GM19238 (cell line): Measurements from ENCODE around the gene ITFG2.
"Not testable (repeated sequence)": the region's sequence is repeated elsewhere in the genome, so short reads cannot be mapped to it uniquely, and the experiment has no call there.

Experiments used
- DNase-seq: peaks from one replicate; pipeline ENCODE4 v3.0.0; 2011; ENCODE audit warnings: low spot score; ENCODE audit not compliant: insufficient read length

ITFG2 gene

DNA sequence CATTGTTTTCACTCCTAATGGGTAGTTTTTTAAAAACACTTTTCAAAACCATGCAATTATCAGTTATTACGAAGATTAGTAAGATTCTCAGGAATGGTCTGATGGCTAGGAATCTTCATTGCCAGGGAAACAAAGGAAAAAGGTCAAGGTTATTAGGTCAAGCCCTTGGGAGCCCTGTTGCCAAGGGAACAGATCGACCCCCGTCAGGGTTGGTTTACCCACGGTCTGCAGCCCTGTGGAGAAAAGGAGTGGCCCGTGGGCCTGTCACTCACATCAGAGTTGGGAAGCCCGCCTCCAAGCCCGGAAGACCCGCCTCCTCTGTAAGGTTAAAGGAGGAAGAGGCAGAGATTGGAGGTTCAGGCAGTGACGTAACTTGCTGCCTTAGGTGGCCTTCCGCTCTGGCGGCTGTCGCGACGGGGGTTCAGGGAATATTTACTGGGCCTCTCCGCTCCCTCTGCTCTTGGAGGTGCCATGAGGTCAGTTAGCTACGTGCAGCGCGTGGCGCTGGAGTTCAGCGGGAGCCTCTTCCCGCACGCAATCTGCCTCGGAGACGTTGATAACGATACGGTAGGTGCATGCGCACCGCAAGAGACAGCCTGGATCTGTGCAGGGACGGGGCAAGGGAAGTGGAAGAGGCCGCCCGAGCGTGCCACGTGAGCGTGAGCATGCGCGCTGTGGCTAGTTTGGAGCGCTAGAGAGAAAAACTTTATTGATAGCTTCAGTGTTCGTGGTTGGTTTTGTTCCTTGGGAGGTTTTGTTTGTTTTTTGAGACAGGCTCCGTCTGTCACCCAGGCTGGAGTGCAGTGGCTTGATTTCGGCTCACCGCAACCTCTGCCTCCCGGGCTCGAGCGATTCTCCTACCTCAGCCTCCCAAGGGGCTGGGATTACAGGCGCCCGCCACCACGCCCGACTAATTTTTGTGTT, at the start of gene ITFG2:
ITFG2 (plus strand) TSS at position 379 of the 924 bp plus-strand sequence; CDS start at position 472, 93 bp downstream.
- DNase-seq: peak; percentile 91

GRCh38 chr12:2764398-2764797, 48.1 kb upstream of the ITFG2 start:
- DNase-seq: no peak

DNA sequence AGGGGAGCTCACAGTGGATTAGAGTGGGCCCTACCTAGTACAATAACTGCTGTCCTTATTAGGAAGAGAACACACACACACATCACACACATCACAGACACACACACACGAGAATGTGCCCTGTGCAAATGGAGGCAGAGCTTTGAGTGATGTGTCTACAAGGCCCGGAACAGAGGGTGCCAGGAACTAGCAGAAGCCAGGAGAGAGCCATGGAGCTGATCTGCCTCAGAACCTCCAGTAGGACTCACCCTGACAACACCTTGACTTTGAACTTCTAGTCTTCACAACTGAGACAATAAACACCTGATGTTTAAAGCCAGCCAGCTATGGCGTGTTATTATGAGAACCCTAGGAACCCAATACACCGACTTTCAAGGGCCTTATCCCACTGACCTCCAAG, 47.4 kb upstream of the ITFG2 start:
- DNase-seq: no peak

GRCh38 chr12:2765608-2766007, 46.9 kb upstream of the ITFG2 start:
- no peak for DNase-seq

DNA sequence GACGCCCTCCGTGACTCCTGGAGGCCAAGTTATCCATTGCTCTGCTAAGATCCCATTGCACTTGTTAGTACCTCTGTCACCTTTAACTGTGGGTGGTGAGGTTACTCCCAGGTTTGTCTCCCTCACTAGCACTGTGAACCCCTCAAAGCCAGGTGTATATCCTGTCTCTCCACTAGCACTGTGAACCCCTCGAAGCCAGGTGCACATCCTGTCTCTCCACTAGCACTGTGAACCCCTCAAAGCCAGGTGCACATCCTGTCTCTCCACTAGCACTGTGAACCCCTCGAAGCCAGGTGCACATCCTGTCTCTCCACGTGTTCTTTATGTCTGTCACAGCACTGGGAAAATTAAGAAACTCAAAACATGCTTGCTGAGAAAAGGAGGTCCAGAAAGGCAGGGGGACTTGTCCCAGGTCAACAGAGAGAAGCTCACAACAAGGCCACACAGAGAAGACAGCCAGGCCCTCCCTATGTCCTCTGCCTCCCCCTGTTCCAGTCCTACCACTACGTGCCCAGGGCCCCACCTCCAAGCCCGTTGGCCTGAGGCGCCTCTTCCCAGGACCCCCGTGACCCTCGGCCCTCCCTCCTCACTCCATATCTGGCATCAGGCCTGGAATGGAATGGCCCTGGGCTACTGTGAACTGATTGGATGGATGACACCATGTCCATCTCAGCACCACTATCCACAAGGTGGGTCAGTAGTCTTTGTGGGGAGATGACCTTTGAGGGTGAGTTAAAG, 44.1 kb upstream of the ITFG2 start:
- DNase-seq: no peak

GRCh38 chr12:2769866-2770533, 42.5 kb upstream of the ITFG2 start:
- DNase-seq: no peak

- DNase-seq: not testable (repeated sequence)
Observed at GRCh38 chr12:2770544-2770943, 41.9 kb upstream of the ITFG2 start.

- no peak for DNase-seq
Observed at GRCh38 chr12:2772370-2772769, 40.1 kb upstream of the ITFG2 start.

DNA sequence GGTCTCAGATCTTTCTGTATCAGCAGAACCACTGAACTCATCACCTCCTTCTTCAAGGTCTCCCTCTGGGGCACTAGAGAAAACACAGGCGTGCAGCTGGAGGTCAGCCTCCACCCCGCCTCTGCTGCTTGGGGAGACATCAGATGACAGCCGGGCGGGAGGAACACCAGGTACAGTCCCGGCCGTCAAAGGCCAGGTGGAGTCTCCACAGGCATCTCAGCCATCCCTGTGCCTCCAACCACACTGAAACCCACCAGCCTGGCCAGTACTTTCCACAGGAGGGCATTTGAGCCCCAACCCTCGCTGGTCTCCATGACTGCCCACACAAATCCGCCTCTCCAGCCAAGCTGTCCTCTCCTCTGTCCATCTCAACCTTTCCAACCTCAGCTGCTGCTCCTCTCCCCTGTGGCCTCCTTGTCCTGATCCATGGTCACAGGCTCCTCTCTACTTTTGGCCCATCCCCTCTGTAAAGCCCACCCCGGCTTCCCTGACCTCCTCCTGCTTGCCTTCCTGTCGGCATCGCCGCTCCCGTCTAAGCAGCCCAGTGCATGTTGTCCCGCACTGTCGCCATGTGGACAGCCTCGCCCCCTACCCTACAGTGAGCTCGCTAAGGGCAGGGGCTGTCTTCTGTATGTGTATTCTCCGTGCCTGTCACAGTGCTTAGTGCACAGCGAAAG, 39.1 kb upstream of the ITFG2 start:
- no peak for DNase-seq

GRCh38 chr12:2775431-2775830, 37.0 kb upstream of the ITFG2 start:
- DNase-seq: no peak

DNA sequence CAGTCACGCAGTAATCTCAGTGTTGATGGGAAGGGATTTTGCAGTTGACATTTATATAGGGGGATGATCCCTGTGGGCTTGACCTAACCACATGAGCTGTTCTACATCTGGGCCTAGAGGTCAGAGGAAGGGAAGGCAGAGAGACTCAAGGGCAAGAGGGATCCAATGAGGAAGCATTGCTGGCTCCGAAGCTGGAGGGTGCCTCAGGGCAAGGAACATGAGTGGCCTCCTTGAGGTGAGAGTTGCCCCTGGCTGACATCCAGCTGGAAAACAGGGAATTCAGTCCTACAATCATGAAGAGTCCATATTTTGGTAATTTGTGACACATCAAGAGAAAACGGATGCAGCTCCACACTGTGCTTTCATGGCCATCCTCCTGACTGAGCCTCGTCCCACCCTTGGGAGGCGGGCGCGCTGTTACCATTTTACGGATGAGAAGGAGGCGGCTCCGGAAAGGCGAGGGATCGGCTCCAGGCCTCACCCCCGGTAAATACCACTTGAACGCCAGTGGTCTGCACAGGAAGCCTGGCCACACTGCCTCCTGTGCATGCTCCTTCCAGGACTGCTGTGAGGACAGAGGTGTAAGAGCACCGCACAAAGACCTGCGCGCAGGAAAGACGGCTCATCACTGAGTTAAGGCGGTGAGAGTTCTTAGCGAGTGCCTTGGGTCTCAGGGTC, 36.2 kb upstream of the ITFG2 start:
- DNase-seq: no peak

GRCh38 chr12:2779281-2779680, 33.2 kb upstream of the ITFG2 start:
- no peak for DNase-seq

GRCh38 chr12:2783936-2784600, 28.4 kb upstream of the ITFG2 start:
- DNase-seq: peak; percentile 29

- DNase-seq: no peak
Observed at GRCh38 chr12:2785017-2785416, 27.5 kb upstream of the ITFG2 start.

GRCh38 chr12:2791089-2791488, 21.4 kb upstream of the ITFG2 start:
- no peak for DNase-seq

DNA sequence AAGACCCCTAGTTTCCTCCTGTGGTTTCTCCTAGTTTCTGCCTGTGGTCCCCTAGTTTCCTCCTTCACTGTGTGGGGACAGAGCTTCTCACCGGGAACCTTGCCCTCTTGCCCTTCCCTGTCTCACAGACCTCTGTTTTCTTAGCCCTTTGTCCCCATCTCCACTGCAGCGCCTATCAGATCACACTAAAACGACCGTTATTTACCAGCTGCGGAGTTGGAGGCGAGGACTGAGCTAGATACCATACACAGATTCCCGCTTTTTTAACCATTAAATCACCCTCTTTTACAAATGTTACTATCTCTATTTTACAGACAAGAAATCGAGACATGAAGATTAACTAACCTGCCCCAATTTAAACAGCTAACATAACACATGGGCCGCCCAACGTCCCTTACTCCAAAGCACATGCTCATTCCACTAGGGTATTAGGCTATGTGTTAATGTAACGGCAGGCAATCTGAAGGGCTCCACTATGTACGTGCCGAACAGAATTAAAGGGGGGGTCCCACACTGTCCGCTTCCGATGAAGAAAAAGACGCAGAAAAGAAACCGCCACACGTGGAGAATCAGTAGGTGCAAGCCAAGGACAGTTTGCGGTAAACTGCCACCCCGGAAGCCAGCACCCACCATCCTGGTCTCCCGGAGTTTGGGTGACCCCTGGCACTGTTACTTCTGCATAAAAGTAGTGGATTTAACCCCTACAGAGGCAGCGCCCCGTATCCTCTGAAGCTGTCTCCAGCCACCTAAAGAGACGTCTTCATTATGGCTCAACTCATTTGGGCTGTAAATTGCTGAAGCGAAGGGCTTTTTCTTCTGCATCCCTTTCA, 19.6 kb upstream of the ITFG2 start:
- DNase-seq: no peak

- no peak for DNase-seq
Observed at GRCh38 chr12:2793561-2793960, 18.9 kb upstream of the ITFG2 start.

DNA sequence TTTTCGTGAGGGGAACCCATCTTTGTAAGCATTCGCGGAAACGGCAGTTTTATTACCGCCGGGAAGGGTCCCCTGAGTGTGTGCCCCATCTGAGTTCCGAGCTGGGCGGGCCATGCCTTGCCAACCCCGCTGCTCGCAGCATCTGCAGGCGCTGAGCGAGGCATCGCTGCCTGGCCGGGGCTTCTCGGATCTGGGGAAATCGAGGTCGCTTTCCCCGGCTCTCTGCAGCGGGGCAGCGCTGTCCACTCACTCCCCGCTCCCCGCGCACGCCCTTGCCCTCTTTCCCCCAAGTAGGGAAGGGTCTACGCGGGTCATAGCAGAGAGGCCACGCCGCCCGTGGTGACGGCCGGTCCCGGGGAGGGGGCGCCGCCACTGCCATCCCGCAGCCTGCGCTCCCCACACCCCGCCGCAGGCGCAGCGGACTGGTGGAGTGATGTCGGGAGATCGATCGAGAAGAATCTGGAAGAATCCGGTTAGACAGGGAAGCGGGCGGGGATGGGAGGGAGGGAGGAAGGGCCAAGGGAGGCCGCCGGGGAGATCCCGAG, 18.2 kb upstream of the ITFG2 start:
- DNase-seq: peak; percentile 23

DNA sequence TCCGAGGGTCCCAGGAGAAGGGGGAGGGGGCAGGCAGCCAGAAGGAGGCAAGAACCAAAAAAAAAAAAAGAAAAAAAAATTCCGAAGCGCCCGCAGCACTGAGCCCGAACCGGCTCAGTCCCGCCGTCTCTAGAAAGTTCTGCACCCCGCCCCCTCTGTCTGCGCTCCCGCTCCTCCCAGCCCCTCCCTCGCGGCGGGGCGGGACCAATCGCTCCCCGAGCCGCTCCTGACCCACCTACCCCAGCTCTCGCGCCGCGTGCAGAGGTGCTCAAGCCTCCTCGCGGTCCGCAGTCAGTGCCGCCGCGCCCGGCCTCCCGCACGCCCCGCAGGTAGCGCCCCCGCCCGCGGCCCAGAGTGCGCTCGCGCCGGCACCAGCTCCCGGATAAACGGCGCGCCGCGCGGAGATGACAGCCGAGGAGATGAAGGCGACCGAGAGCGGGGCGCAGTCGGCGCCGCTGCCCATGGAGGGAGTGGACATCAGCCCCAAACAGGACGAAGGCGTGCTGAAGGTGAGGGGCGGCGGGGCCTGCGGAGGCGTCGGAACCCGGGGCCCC, 17.7 kb upstream of the ITFG2 start, which contains the start of gene FKBP4:
FKBP4 (plus strand) TSS at position 235 of the 554 bp plus-strand sequence; CDS start at position 405, 170 bp downstream.
- DNase-seq: peak; percentile 94
